Peyer's patch (tissue), 4 donors: ENCODE data around the gene ZC3H12D. TPM values are rescaled to one million over a fixed set of nuclear protein-coding genes. Genes with fewer than 3 reads are reported as not detected.

Experiments
- DNase-seq, 3 donors: peaks; one replicate each; pipeline ENCODE4 v3.0.0-alpha.2; 2017 to 2019
- H3K27ac ChIP-seq, 4 donors: fragments of 200-600 bp; sonication (generic); one replicate each; pipeline ENCODE4 v1.5.1; 2016 to 2019
- H3K27me3 ChIP-seq, 2 donors: fragments of 200-600 bp; sonication (generic); one replicate each; pipeline ENCODE4 v1.5.1; 2019
- H3K36me3 ChIP-seq, 3 donors: fragments of 200-600 bp; sonication (generic); one replicate each; pipeline ENCODE4 v1.5.1; 2016 to 2019
- H3K4me1 ChIP-seq, 4 donors: fragments of 200-600 bp; sonication (generic); one replicate each; pipeline ENCODE4 v1.5.1; 2016 to 2019
- H3K4me3 ChIP-seq, 4 donors: fragments of 200-600 bp; sonication (generic); 1 replicate in 3 of 4; 2 replicates in 1 of 4; pipeline ENCODE4 v1.5.1; 2016 to 2019; ENCODE audit warnings: mild to moderate bottlenecking in 1 of 4
- H3K9me3 ChIP-seq, 4 donors: fragments of 200-600 bp; sonication (generic); one replicate each; pipeline ENCODE4 v1.5.1; 2016 to 2019; ENCODE audit warnings: mild to moderate bottlenecking in 1 of 4
- POLR2A ChIP-seq, 2 donors: fragments of 450-650 bp; IDR thresholded peaks; one replicate each; pipeline ENCODE4 v1.5.1; 2017; ENCODE audit warnings: antibody characterized with exemption in 2 of 2, mild to moderate bottlenecking in 2 of 2, moderate library complexity in 2 of 2
- total RNA-seq, 4 donors: library from RNA; depleted of rRNA; stranded (reverse); fragments of >200 nt; gene quantifications; one replicate each; pipeline ENCODE4 v1.1.0, GENCODE V29; 2016
- TF ChIP-seq, protein P1 (sequence below), 6 experiments: fragments of 450-650 bp in 4 of 6; fragments of 200-600 bp in 2 of 6; sonication (generic) in 1 of 6; IDR thresholded peaks; one replicate each; pipeline ENCODE4 v1.5.1; 2017 to 2019; ENCODE audit warnings: antibody characterized with exemption in 6 of 6, mild to moderate bottlenecking in 3 of 6, moderate library complexity in 1 of 6

The ZC3H12D gene
- total RNA-seq, 4 donors from 2014 or later, result 7.8 to 32.2 (median 18.5) TPM

DNA sequence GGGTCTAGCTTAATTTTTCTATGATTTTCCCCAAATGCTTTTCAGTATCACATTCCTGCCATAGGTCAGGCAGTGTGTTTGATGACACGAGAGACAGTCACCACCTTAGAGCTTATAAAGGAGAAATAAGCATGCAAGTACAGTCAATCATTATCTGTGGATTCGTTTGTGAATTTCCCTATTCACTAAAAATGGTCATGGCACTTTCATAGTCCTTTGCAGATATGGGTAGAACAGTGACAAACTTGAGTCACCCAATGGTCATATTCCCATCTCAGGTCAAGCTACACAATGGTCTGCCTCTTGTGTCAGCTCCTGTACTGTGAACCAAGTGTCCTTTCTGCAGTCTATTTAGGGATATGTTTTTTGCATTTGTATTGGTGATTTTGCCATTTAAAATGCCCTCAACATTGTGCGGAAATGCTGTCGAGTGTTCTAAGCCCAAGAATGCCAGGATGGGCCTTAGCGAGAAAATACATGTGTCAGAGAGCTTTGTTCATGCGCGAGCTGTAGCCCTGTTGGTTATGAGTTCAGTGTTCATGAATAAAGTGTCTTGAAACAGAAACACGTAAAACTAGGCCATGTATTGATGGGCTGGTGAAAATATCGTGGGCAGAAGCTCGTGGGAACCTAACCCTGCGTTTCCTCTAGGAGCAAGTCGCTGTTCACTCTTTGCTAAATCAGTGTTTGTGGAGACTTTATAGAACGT lies 65.0 kb downstream of the ZC3H12D start:
- DNase-seq, result no peak
- no peaks in the 10 kb centered on the region for H3K36me3 ChIP-seq
- no peak for TF ChIP-seq POLR2A (IDR thresholded peaks at IDR 0.05)
- TF ChIP-seq, protein P1, sequence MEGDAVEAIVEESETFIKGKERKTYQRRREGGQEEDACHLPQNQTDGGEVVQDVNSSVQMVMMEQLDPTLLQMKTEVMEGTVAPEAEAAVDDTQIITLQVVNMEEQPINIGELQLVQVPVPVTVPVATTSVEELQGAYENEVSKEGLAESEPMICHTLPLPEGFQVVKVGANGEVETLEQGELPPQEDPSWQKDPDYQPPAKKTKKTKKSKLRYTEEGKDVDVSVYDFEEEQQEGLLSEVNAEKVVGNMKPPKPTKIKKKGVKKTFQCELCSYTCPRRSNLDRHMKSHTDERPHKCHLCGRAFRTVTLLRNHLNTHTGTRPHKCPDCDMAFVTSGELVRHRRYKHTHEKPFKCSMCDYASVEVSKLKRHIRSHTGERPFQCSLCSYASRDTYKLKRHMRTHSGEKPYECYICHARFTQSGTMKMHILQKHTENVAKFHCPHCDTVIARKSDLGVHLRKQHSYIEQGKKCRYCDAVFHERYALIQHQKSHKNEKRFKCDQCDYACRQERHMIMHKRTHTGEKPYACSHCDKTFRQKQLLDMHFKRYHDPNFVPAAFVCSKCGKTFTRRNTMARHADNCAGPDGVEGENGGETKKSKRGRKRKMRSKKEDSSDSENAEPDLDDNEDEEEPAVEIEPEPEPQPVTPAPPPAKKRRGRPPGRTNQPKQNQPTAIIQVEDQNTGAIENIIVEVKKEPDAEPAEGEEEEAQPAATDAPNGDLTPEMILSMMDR (IDR thresholded peaks at IDR 0.05), result no peak
- no peaks in the 10 kb centered on the region for H3K9me3 ChIP-seq
- H3K27me3 ChIP-seq, result no peaks in the 10 kb centered on the region
- no peak overlapping the region for H3K4me3 ChIP-seq
- no peak overlapping the region for H3K27ac ChIP-seq
- H3K4me1 ChIP-seq, result peaks cover 0 to 4% (median 0%) of the 10 kb centered on the region in 4 donors

DNA sequence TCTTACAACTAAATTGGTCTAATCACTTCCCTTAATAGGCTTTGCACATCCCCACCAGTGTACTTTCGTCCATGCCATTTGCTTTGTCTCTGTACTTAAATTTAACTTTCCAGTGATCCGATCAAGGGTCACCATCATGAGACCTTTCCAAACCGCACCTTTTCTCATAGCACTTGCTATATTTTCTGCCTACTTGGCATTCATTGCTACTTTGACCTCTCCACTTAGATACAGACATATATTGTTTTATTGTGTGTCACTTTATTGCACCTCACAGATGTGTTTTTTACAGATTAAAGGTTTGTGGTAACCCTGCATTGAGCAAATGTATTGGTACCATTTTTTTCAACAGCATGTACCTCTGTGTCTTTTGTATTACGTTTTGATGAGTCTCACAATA lies 70.0 kb downstream of the ZC3H12D start:
- no peak overlapping the region for H3K4me3 ChIP-seq
- no peak for DNase-seq
- peaks cover 0 to 11% (median 0%) of the 10 kb centered on the region in 3 donors for H3K36me3 ChIP-seq
- H3K27ac ChIP-seq, result no peak overlapping the region
- TF ChIP-seq, protein P1 (IDR thresholded peaks at IDR 0.05), result no peak
- TF ChIP-seq POLR2A (IDR thresholded peaks at IDR 0.05), result no peak
- no peaks in the 10 kb centered on the region for H3K4me1 ChIP-seq
- no peaks in the 10 kb centered on the region for H3K27me3 ChIP-seq
- no peaks in the 10 kb centered on the region for H3K9me3 ChIP-seq

DNA sequence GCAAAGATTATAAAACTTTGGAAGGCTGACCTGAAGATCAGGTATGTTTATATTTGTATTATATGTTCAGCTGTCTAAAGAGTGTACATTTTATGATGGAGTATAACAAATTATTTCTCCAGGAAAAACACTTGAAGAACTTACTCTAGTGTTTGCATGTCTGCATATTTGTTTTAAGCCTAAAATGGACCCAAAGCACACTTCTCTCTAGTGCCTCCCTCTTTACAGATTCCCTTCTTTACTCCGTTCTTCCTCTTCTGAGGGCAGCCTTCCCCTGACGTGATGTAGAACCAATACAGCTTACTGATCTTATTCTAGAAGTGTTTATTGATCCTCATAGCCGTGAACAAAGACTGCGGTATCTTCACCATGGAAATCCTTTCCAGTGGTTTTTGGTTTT lies 70.8 kb downstream of the ZC3H12D start:
- Histone ChIP-seq H3K4me1 (no peaks in the 10 kb centered on the region), H3K4me3 (no peak overlapping the region), H3K9me3 (no peaks in the 10 kb centered on the region), H3K36me3 (peaks cover 0 to 17% (median 0%) of the 10 kb centered on the region in 3 donors), H3K27me3 (no peaks in the 10 kb centered on the region), H3K27ac (no peak overlapping the region)
- DNase-seq, result no peak
- TF ChIP-seq, protein P1 (IDR thresholded peaks at IDR 0.05), result no peak
- TF ChIP-seq POLR2A (IDR thresholded peaks at IDR 0.05), result no peak

DNA sequence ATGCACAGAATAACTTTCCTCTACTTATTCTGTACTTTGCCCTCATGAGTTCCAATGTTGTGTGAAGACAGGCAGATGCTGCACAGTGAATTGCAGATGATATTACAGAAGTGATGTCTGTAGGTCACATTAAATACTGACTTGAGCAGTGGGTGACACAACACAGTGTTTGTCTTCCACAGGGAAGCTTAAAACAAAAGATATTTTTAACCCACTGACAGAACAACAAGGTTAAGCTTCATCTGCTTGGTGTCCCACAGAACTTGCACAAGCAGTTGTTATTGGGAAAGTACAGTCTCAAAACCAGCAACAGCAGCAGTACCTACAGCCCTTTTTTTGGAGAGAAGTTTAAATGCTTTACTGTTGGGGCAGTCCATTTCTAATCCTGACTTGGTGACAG lies 74.3 kb downstream of the ZC3H12D start:
- no peaks in the 10 kb centered on the region for H3K27me3 ChIP-seq
- no peaks in the 10 kb centered on the region for H3K9me3 ChIP-seq
- TF ChIP-seq, protein P1 (IDR thresholded peaks at IDR 0.05), result no peak
- TF ChIP-seq POLR2A (IDR thresholded peaks at IDR 0.05), result no peak
- H3K27ac ChIP-seq, result no peak overlapping the region
- H3K4me3 ChIP-seq, result no peak overlapping the region
- DNase-seq, result no peak
- peaks cover 0 to 17% (median 0%) of the 10 kb centered on the region in 3 donors for H3K36me3 ChIP-seq
- no peaks in the 10 kb centered on the region for H3K4me1 ChIP-seq

DNA sequence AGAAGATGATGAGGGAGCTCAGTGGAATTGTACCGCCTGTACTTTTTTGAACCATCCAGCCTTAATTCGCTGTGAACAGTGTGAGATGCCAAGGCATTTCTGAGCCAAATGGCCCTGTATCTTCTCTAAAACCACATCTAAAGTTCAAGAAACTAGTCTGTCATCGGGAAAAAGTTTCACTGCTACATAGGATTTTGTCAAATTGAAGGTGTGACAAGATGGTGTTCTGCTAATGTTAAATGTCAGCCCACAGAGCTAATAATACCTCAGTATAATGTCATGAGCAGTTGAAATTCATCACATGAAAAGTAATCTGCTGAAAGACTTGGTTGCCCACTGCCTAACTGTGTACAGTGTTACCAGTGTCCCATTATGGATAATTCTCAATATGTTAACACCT lies 75.2 kb downstream of the ZC3H12D start:
- H3K36me3 ChIP-seq, result peaks cover 0 to 17% (median 0%) of the 10 kb centered on the region in 3 donors
- no peaks in the 10 kb centered on the region for H3K4me1 ChIP-seq
- H3K4me3 ChIP-seq, result no peak overlapping the region
- no peak for DNase-seq
- no peaks in the 10 kb centered on the region for H3K9me3 ChIP-seq
- H3K27me3 ChIP-seq, result no peaks in the 10 kb centered on the region
- TF ChIP-seq, protein P1 (IDR thresholded peaks at IDR 0.05), result no peak
- TF ChIP-seq POLR2A (IDR thresholded peaks at IDR 0.05), result no peak
- no peak overlapping the region for H3K27ac ChIP-seq
